C4-2B (cell line): ENCODE data around the gene PURB.
"Not testable (repeated sequence)": the region's sequence is repeated elsewhere in the genome, so short reads cannot be mapped to it uniquely, and the experiment has no call there.

Source experiments
- H3K27ac ChIP-seq: fragments of 450-650 bp; 2 replicates; pipeline ENCODE4 v1.5.1; 2017
- ZFX ChIP-seq: fragments of 450-650 bp; IDR thresholded peaks from 2 replicates; pipeline ENCODE4 v1.6.1; 2017
- TF ChIP-seq, protein P1 (sequence below): fragments of 450-650 bp; conservative IDR thresholded peaks from 2 replicates; pipeline ENCODE4 v1.5.1; 2017; ENCODE audit warnings: mild to moderate bottlenecking

PURB gene

DNA sequence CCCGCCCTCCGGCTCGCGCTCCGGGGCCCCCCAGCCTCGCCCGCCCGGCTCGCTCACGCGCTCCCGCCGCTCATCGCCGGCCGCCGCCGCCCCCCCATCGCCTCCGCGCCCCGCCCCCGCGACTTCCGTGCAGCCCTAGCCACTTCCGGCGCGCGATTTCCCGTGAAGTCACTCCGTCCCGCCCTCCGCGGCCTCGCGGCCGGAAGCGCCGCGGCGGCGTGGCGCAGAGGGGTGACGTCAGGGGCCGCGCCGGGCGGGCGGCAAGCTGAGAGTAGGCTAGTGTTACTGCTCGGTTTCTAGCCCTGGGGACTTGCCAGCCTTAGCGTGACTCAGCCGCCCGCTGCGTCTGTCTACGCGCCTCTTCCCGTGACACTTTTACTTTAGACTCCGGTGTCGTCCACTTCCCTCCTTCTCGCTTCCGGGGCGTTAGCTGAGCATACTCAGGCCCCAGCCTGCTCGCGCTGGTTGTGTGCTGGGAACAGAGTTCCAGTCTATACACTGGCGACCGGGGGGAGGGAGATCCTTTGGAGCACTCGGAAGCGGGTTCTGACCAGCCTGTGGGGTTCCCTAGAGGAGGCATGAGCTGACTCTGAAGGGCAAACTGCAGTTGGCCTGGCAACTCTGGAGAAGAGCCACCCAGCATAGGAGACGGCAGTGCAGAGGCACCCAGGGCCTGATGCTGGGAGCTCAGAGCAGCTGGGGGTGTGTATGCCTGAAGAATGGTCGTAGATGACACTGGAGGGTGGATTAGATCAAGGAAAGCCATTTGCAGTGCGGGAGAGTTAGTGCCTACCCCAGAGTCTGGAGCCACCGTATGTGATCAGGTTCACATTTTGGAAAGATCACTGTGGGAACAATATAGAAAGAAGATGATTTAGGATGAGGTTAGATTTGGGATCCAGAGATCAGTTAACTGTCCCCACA is at the start of gene PURB:
Gene PURB, minus strand, starts transcription at position 137 of the 924 bp plus-strand sequence. CDS start 182 bp downstream, outside the sequence.
- TF ChIP-seq, protein P1, sequence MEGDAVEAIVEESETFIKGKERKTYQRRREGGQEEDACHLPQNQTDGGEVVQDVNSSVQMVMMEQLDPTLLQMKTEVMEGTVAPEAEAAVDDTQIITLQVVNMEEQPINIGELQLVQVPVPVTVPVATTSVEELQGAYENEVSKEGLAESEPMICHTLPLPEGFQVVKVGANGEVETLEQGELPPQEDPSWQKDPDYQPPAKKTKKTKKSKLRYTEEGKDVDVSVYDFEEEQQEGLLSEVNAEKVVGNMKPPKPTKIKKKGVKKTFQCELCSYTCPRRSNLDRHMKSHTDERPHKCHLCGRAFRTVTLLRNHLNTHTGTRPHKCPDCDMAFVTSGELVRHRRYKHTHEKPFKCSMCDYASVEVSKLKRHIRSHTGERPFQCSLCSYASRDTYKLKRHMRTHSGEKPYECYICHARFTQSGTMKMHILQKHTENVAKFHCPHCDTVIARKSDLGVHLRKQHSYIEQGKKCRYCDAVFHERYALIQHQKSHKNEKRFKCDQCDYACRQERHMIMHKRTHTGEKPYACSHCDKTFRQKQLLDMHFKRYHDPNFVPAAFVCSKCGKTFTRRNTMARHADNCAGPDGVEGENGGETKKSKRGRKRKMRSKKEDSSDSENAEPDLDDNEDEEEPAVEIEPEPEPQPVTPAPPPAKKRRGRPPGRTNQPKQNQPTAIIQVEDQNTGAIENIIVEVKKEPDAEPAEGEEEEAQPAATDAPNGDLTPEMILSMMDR = no peak
- peak; percentile 18; the same call in 1 of the 2 replicates for TF ChIP-seq ZFX
- H3K27ac ChIP-seq = peak within 1 kb of the TSS; percentile 94

DNA sequence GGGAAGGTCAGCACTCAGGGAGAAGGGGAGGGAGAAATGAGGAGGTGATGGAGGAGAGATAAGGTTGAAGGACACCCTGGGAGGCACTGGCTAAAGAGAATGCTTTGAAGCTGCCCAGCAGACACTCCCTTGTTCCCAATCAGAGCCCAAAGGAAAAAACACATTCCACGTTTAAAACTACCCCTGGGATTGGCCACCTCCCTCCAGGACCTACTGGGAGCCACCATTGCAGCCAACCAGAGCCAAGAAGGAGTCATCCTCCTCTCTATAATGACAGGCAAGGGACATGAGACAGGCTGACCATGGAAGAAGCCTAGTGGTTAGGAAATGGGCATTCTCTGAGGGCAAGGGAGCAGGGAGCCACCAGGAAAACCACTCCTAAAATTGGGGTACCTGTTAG is 49.7 kb upstream of the PURB start:
- no peak overlapping the region for H3K27ac ChIP-seq
- no peak for TF ChIP-seq ZFX
- TF ChIP-seq, protein P1 = no peak

DNA sequence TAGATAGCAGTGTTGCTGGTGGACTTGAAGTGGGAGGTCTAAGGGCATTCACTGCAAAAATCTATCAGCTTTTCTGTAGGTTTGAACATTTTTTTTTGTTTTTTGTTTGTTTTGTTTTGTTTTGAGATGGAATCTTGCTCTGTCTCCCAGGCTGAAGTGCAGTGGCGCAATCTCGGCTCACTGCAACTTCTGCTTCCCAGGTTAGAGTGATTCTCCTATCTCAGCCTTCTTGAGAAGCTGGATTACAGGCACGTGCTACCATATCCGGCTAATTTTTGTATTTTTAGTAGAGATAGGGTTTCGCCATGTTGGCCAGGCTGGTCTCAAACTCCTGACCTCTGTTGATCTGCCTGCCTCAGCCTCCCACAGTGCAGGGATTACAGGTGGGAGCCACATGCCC is 49.2 kb upstream of the PURB start:
- H3K27ac ChIP-seq = not testable (repeated sequence)

DNA sequence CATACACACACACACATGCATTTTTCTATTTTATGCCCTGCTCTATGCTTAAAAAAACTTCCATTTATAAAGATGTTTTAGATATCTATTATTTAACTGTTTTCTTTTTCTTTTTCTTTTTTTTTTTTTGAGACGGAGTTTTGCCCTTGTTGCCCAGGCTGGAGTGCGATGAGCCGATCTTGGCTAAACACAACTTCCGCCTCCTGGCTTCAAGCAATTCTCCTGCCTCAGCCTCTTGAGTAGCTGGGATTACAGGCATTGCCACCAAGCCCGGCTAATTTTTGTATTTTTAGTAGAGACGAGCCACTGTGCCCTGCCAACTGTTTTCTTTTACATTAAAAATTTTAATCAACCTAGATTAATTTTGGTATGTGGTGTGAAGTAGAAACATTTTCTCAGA is 45.6 kb upstream of the PURB start:
- no peak for TF ChIP-seq ZFX
- TF ChIP-seq, protein P1 = no peak

DNA sequence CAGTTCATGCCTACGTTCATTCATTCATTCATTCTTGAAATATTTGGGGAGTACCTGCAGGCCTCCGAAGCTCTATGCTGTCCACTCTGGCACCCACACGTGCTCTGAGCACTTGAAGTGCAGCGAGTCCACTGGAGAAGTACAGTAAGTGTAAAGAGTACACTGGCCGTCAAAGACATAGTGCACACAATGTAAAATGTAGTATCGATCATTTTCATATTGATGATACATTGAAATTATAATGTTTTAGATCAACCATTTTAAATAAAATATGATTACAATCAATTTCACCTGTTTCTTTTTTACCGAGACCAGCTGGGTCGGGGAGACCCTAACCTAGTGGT is 37.0 kb upstream of the PURB start:
- TF ChIP-seq ZFX = no peak
- TF ChIP-seq, protein P1 = peak; percentile 76
- H3K27ac ChIP-seq = no peak overlapping the region

More for the DNA sequence above, 45.6 kb upstream of the PURB start:
- no peak overlapping the region for H3K27ac ChIP-seq

DNA sequence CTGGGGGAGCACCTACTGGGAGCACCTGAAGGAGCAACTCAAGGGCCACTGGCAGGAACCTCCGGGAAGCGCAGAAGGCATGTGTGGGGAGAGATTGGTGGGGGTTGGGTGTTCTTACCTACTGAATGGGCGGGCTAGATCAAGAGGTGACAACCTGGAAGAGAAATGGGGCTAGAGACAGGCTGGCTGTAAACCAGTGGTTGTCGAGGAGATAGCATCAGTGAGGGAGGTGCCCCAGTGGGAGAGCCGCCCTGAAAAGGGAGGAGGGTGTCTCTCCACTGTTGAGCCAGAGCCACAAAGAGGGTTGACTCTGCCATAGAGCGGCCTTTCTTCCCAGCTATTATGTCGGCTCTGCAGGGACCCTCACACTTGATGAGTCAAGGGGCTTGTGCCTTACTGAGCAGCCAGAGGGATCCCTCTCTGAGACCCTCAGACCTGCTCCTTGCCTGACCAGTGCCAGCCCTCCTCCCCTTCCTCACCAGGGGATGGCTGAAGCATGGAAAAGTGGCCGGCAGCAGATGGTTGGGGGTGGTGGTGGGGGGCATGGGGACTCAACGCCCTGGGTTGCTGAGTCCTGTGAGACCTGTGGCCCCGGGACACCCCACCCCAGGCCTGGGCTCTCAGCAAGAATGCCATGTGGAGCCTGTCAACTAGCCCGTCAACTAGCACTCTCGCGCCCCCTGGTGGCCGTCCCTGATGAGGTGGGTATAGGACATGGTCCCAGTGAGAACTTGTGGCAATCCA is 36.4 kb upstream of the PURB start:
- TF ChIP-seq ZFX = no peak
- TF ChIP-seq, protein P1 = peak; percentile 91
- no peak overlapping the region for H3K27ac ChIP-seq

DNA sequence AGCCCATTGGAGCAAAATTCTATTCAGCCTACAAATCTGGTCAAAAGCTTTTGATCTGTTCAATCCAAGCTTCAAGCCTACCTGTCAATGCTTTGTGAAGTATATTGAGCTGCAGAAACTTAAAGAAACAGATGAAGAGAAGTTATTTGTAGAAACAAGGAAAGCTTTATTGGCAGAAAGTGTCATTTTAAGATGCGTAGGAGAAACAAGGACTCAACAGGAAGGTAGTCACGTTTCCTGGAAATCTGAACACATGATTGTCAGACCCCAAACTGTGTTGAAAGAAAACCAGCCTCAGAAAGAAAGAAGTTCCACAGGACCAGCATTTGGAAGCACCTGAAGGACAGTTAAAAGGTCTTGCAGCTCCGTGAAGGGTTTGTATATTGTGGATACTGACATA is 34.8 kb upstream of the PURB start:
- TF ChIP-seq ZFX = no peak
- TF ChIP-seq, protein P1 = no peak
- H3K27ac ChIP-seq = no peak overlapping the region
